GM18526 (cell line): ENCODE results near the gene DCK.

Experiments used
- POLR2A ChIP-seq: IDR thresholded peaks from 3 replicates; pipeline ENCODE4 v1.6.1; 2011; ENCODE audit not compliant: insufficient read length; ENCODE audit errors: extremely low read depth

DCK gene

GRCh38 chr4:71029504-71029903, 36.1 kb downstream of the DCK start:
- TF ChIP-seq POLR2A, result no peak

- TF ChIP-seq POLR2A, result no peak
Measured at GRCh38 chr4:71045256-71045655, 51.8 kb downstream of the DCK start.

- no peak for TF ChIP-seq POLR2A
Measured at GRCh38 chr4:71049395-71049794, 55.9 kb downstream of the DCK start.

- no peak for TF ChIP-seq POLR2A
Measured at GRCh38 chr4:71050809-71051208, 57.4 kb downstream of the DCK start.

GRCh38 chr4:71052034-71052433, 58.6 kb downstream of the DCK start:
- no peak for TF ChIP-seq POLR2A

- TF ChIP-seq POLR2A, result no peak
Measured at GRCh38 chr4:71052716-71053115, 59.3 kb downstream of the DCK start.

- no peak for TF ChIP-seq POLR2A
Measured at GRCh38 chr4:71062436-71062835, 69.0 kb downstream of the DCK start.

- TF ChIP-seq POLR2A, result no peak
Measured at GRCh38 chr4:71063711-71064110, 70.3 kb downstream of the DCK start.

- no peak for TF ChIP-seq POLR2A
Measured at GRCh38 chr4:71064521-71064920, 71.1 kb downstream of the DCK start.

GRCh38 chr4:71065991-71066510, 72.6 kb downstream of the DCK start:
- no peak for TF ChIP-seq POLR2A

- TF ChIP-seq POLR2A, result no peak
Measured at GRCh38 chr4:71066737-71067716, 73.6 kb downstream of the DCK start.

- TF ChIP-seq POLR2A, result no peak
Measured at GRCh38 chr4:71069063-71069462, 75.6 kb downstream of the DCK start.

- no peak for TF ChIP-seq POLR2A
Measured at GRCh38 chr4:71070015-71070414, 76.6 kb downstream of the DCK start.

GRCh38 chr4:71074452-71075299, 81.2 kb downstream of the DCK start:
- no peak for TF ChIP-seq POLR2A
